ENCODE results near the gene PEPD.
"Not testable (repeated sequence)": the region's sequence is repeated elsewhere in the genome, so short reads cannot be mapped to it uniquely, and the experiment has no call there.

The PEPD gene

GRCh38 chr19:33486936-33487811 is 34.4 kb downstream of the PEPD start:
- no peak for ATAC-seq
- H3K27ac Mint-ChIP-seq: no peak overlapping the region
- no peak overlapping the region for H3K4me3 Mint-ChIP-seq
- H3K4me1 Mint-ChIP-seq: no peaks in the 10 kb centered on the region
- peaks cover 60% of the 10 kb centered on the region for H3K36me3 Mint-ChIP-seq
- H3K9me3 Mint-ChIP-seq: peaks cover 13% of the 10 kb centered on the region
- H3K27me3 Mint-ChIP-seq: no peaks in the 10 kb centered on the region

- no peak overlapping the region for H3K27ac Mint-ChIP-seq
- H3K27me3 Mint-ChIP-seq: no peaks in the 10 kb centered on the region
- ATAC-seq: no peak
- peaks cover 13% of the 10 kb centered on the region for H3K9me3 Mint-ChIP-seq
- H3K4me3 Mint-ChIP-seq: no peak overlapping the region
- H3K36me3 Mint-ChIP-seq: peaks cover 68% of the 10 kb centered on the region
- H3K4me1 Mint-ChIP-seq: no peaks in the 10 kb centered on the region
These were observed 35.2 kb downstream of the PEPD start for GRCh38 chr19:33486407-33486806.

GRCh38 chr19:33484226-33484774 is 37.3 kb downstream of the PEPD start:
- ATAC-seq: no peak
- Mint-ChIP-seq H3K4me1 (no peaks in the 10 kb centered on the region), H3K4me3 (no peak overlapping the region), H3K27ac (no peak overlapping the region), H3K27me3 (no peaks in the 10 kb centered on the region), H3K9me3 (peaks cover 15% of the 10 kb centered on the region), H3K36me3 (peaks cover 86% of the 10 kb centered on the region)

GRCh38 chr19:33482476-33482875 is 39.1 kb downstream of the PEPD start:
- H3K27me3 Mint-ChIP-seq: no peaks in the 10 kb centered on the region
- peaks cover 18% of the 10 kb centered on the region for H3K9me3 Mint-ChIP-seq
- H3K4me3 Mint-ChIP-seq: no peak overlapping the region
- peaks cover 90% of the 10 kb centered on the region for H3K36me3 Mint-ChIP-seq
- no peak overlapping the region for H3K27ac Mint-ChIP-seq
- no peak for ATAC-seq
- no peaks in the 10 kb centered on the region for H3K4me1 Mint-ChIP-seq

GRCh38 chr19:33481863-33482262 is 39.7 kb downstream of the PEPD start:
- Mint-ChIP-seq H3K9me3 (peaks cover 18% of the 10 kb centered on the region), H3K36me3 (peaks cover 92% of the 10 kb centered on the region), H3K27ac (no peak overlapping the region), H3K4me1 (no peaks in the 10 kb centered on the region), H3K27me3 (no peaks in the 10 kb centered on the region), H3K4me3 (no peak overlapping the region)
- ATAC-seq: no peak

GRCh38 chr19:33479570-33479969 is 42.0 kb downstream of the PEPD start:
- H3K36me3 Mint-ChIP-seq: peaks cover 89% of the 10 kb centered on the region
- H3K27ac Mint-ChIP-seq, H3K4me1 Mint-ChIP-seq, H3K4me3 Mint-ChIP-seq, H3K27me3 Mint-ChIP-seq, ATAC-seq: not testable (repeated sequence)
- H3K9me3 Mint-ChIP-seq: peaks cover 15% of the 10 kb centered on the region

- no peaks in the 10 kb centered on the region for H3K4me1 Mint-ChIP-seq
- H3K36me3 Mint-ChIP-seq: peaks cover 86% of the 10 kb centered on the region
- ATAC-seq: no peak
- H3K27ac Mint-ChIP-seq: no peak overlapping the region
- peaks cover 10% of the 10 kb centered on the region for H3K9me3 Mint-ChIP-seq
- H3K4me3 Mint-ChIP-seq: no peak overlapping the region
- no peaks in the 10 kb centered on the region for H3K27me3 Mint-ChIP-seq
These were observed 43.8 kb downstream of the PEPD start for GRCh38 chr19:33477781-33478180.

- Mint-ChIP-seq H3K9me3 (peaks cover 6% of the 10 kb centered on the region), H3K4me1 (no peaks in the 10 kb centered on the region), H3K27ac (no peak overlapping the region), H3K36me3 (peaks cover 71% of the 10 kb centered on the region), H3K4me3 (no peak overlapping the region), H3K27me3 (no peaks in the 10 kb centered on the region)
- ATAC-seq: no peak
These were observed 45.4 kb downstream of the PEPD start for GRCh38 chr19:33476151-33476707.

GRCh38 chr19:33473653-33474305 is 47.8 kb downstream of the PEPD start:
- H3K4me3 Mint-ChIP-seq: no peak overlapping the region
- no peaks in the 10 kb centered on the region for H3K4me1 Mint-ChIP-seq
- H3K27ac Mint-ChIP-seq: no peak overlapping the region
- H3K9me3 Mint-ChIP-seq: peaks cover under 1% of the 10 kb centered on the region
- ATAC-seq: no peak
- peaks cover 61% of the 10 kb centered on the region for H3K36me3 Mint-ChIP-seq
- no peaks in the 10 kb centered on the region for H3K27me3 Mint-ChIP-seq

- no peak for ATAC-seq
- no peak overlapping the region for H3K27ac Mint-ChIP-seq
- H3K4me1 Mint-ChIP-seq: no peaks in the 10 kb centered on the region
- H3K27me3 Mint-ChIP-seq: no peaks in the 10 kb centered on the region
- H3K36me3 Mint-ChIP-seq: peaks cover 54% of the 10 kb centered on the region
- H3K4me3 Mint-ChIP-seq: no peak overlapping the region
- no peaks in the 10 kb centered on the region for H3K9me3 Mint-ChIP-seq
These were observed 48.6 kb downstream of the PEPD start for GRCh38 chr19:33472691-33473652.

GRCh38 chr19:33472226-33472625 is 49.4 kb downstream of the PEPD start:
- Mint-ChIP-seq H3K4me1 (no peaks in the 10 kb centered on the region), H3K27me3 (no peaks in the 10 kb centered on the region), H3K9me3 (no peaks in the 10 kb centered on the region), H3K36me3 (peaks cover 54% of the 10 kb centered on the region), H3K4me3 (no peak overlapping the region), H3K27ac (no peak overlapping the region)
- ATAC-seq: no peak

GRCh38 chr19:33471111-33471996 is 50.2 kb downstream of the PEPD start:
- Mint-ChIP-seq H3K27me3 (no peaks in the 10 kb centered on the region), H3K36me3 (peaks cover 48% of the 10 kb centered on the region), H3K9me3 (no peaks in the 10 kb centered on the region), H3K4me1 (no peaks in the 10 kb centered on the region), H3K27ac (no peak overlapping the region), H3K4me3 (no peak overlapping the region)
- ATAC-seq: no peak

GRCh38 chr19:33470686-33471085 is 50.9 kb downstream of the PEPD start:
- Mint-ChIP-seq H3K4me1 (no peaks in the 10 kb centered on the region), H3K27ac (no peak overlapping the region), H3K27me3 (no peaks in the 10 kb centered on the region), H3K4me3 (no peak overlapping the region), H3K9me3 (no peaks in the 10 kb centered on the region), H3K36me3 (peaks cover 41% of the 10 kb centered on the region)
- ATAC-seq: no peak

- Mint-ChIP-seq H3K27me3 (no peaks in the 10 kb centered on the region), H3K4me3 (no peak overlapping the region), H3K27ac (no peak overlapping the region), H3K9me3 (no peaks in the 10 kb centered on the region), H3K4me1 (no peaks in the 10 kb centered on the region), H3K36me3 (peaks cover 38% of the 10 kb centered on the region)
- no peak for ATAC-seq
These were observed 51.6 kb downstream of the PEPD start for GRCh38 chr19:33470040-33470330.

Data from stimulated activated memory B cell treated with anti-CD40 and anti-IgM and Interleukin-4, amounts not matched to agents 10 μg/mL and 1 μg/mL and 100 μg/mL, for 72 hours (primary cell).